ENCODE data around the gene TULP1.
A peak's percentile ranks its signal among the peaks of the same experiment; 100 is the strongest.

Gene TULP1

GRCh38 chr6:35505999-35506412, 6.7 kb downstream of the TULP1 start:
- no peak overlapping the region for H3K4me3 ChIP-seq (ENCODE audit: low read depth, low read length)
- TF ChIP-seq CTCF (IDR thresholded peaks at IDR 0.05; ENCODE audit: borderline replicate concordance, insufficient read depth, low read depth, low read length) = no peak

GRCh38 chr6:35503534-35503933, 9.2 kb downstream of the TULP1 start:
- TF ChIP-seq CTCF (IDR thresholded peaks at IDR 0.05; ENCODE audit: borderline replicate concordance, insufficient read depth, low read depth, low read length) = no peak
- no peak overlapping the region for H3K4me3 ChIP-seq (ENCODE audit: low read depth, low read length)

GRCh38 chr6:35501784-35502183, 10.9 kb downstream of the TULP1 start:
- no peak overlapping the region for H3K4me3 ChIP-seq (ENCODE audit: low read depth, low read length)
- TF ChIP-seq CTCF (IDR thresholded peaks at IDR 0.05; ENCODE audit: borderline replicate concordance, insufficient read depth, low read depth, low read length) = no peak

GRCh38 chr6:35500782-35501181, 11.9 kb downstream of the TULP1 start:
- no peak for TF ChIP-seq CTCF (IDR thresholded peaks at IDR 0.05; ENCODE audit: borderline replicate concordance, insufficient read depth, low read depth, low read length)
- no peak overlapping the region for H3K4me3 ChIP-seq (ENCODE audit: low read depth, low read length)

GRCh38 chr6:35499372-35499771, 13.3 kb downstream of the TULP1 start:
- TF ChIP-seq CTCF (IDR thresholded peaks at IDR 0.05; ENCODE audit: borderline replicate concordance, insufficient read depth, low read depth, low read length) = no peak
- H3K4me3 ChIP-seq (ENCODE audit: low read depth, low read length) = no peak overlapping the region

GRCh38 chr6:35498422-35499067, 14.2 kb downstream of the TULP1 start:
- no peak overlapping the region for H3K4me3 ChIP-seq (ENCODE audit: low read depth, low read length)
- no peak for TF ChIP-seq CTCF (IDR thresholded peaks at IDR 0.05; ENCODE audit: borderline replicate concordance, insufficient read depth, low read depth, low read length)

GRCh38 chr6:35497571-35498421, 14.9 kb downstream of the TULP1 start:
- H3K4me3 ChIP-seq (ENCODE audit: low read depth, low read length) = peak overlapping the region; percentile 28
- TF ChIP-seq CTCF (IDR thresholded peaks at IDR 0.05; ENCODE audit: borderline replicate concordance, insufficient read depth, low read depth, low read length) = no peak
